HG03342 (cell line): ENCODE data around the gene ANKRD17.
"Not testable (repeated sequence)": the region's sequence is repeated elsewhere in the genome, so short reads cannot be mapped to it uniquely, and the experiment has no call there.

Experiments
- ATAC-seq: cut with Tn5 transposase; IDR thresholded peaks from one replicate; pipeline ENCODE4 v1.9.1; 2021; ENCODE audit warnings: mild to moderate bottlenecking, moderate library complexity; ENCODE audit not compliant: unreplicated experiment

ANKRD17 gene

GRCh38 chr4:73248821-73249220 is 9.8 kb downstream of the ANKRD17 start:
- no peak for ATAC-seq

- no peak for ATAC-seq
Observed at GRCh38 chr4:73248416-73248815, 10.2 kb downstream of the ANKRD17 start.

- ATAC-seq: no peak
Observed at GRCh38 chr4:73247100-73247499, 11.5 kb downstream of the ANKRD17 start.

- ATAC-seq: no peak
Observed at GRCh38 chr4:73245955-73246354, 12.6 kb downstream of the ANKRD17 start.

GRCh38 chr4:73244945-73245601 is 13.5 kb downstream of the ANKRD17 start:
- ATAC-seq: no peak

GRCh38 chr4:73237044-73237443 is 21.6 kb downstream of the ANKRD17 start:
- ATAC-seq: no peak

- ATAC-seq: no peak
Observed at GRCh38 chr4:73236151-73236550, 22.4 kb downstream of the ANKRD17 start.

GRCh38 chr4:73234712-73235111 is 23.9 kb downstream of the ANKRD17 start:
- ATAC-seq: no peak

GRCh38 chr4:73231518-73232487 is 26.8 kb downstream of the ANKRD17 start:
- ATAC-seq: no peak

- ATAC-seq: no peak
Observed at GRCh38 chr4:73230865-73231517, 27.6 kb downstream of the ANKRD17 start.

GRCh38 chr4:73228800-73229199 is 29.8 kb downstream of the ANKRD17 start:
- ATAC-seq: not testable (repeated sequence)

GRCh38 chr4:73224886-73225285 is 33.7 kb downstream of the ANKRD17 start:
- ATAC-seq: no peak

GRCh38 chr4:73223258-73223650 is 35.3 kb downstream of the ANKRD17 start:
- ATAC-seq: no peak

GRCh38 chr4:73222466-73223257 is 35.9 kb downstream of the ANKRD17 start:
- ATAC-seq: peak; percentile 99

- ATAC-seq: no peak
Observed at GRCh38 chr4:73221734-73222133, 36.9 kb downstream of the ANKRD17 start.

- ATAC-seq: no peak
Observed at GRCh38 chr4:73220815-73221214, 37.8 kb downstream of the ANKRD17 start.

GRCh38 chr4:73213916-73214653 is 44.5 kb downstream of the ANKRD17 start:
- no peak for ATAC-seq

- no peak for ATAC-seq
Observed at GRCh38 chr4:73212982-73213730, 45.4 kb downstream of the ANKRD17 start.

- no peak for ATAC-seq
Observed at GRCh38 chr4:73211968-73212367, 46.6 kb downstream of the ANKRD17 start.
